ENCODE measurements around the gene SIL1. TPM values are rescaled to one million over a fixed set of nuclear protein-coding genes. Genes with fewer than 3 reads are reported as not detected.

SIL1 gene
- total and polyA plus RNA-seq, 2 of the 13 experiments (the other 11 are each of a cell fraction or from before 2014, with no cell fraction given): 26.0 to 30.0 TPM

DNA sequence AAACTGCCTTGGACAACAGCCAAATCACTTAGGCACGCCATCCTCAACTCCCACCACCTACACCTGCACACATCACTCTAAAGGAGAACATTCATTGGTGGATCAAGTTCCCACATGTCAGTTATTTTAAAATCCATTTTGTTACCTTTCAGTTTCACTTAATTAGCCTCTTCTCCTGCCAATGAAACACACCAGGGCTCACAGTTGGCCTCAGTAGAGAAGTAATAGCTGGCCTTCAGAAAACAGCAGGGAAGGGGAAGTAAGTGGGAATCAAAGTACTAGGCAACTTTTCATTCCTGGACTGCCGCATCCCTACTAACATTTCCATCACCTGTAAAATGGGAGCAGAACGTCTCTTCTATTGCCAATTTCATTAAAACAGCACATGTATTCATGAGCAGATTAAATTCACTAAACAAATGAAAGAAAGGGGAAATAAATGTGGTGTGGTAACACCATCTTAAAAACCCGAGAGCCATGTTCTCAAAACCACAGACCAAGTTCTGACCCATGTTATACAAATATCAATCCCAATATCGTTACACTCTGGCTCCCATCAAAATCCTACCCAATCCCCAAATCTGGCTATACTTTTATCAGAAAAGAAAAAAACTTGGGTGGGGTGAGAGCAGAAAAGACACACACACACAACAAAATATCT lies 1.7 kb downstream of the SIL1 start:
- peaks cover 9% of the 10 kb centered on the region for H3K79me2 ChIP-seq (ENCODE audit: insufficient read depth, low read length)
- in situ Hi-C loops (cut with HindIII; ENCODE audit: extremely low pct_ligation_motif_present, low pct_unique_long_range_greater_than_20kb) (no loop called here), intact Hi-C loops (cut with micrococcal nuclease; ENCODE audit: unreplicated experiment) (no loop called here)
- no peak overlapping the region for H3K9ac ChIP-seq (ENCODE audit: insufficient read depth, low read depth, low read length)
- FAIRE-seq (no peak), ATAC-seq (no peak), DNase-seq (ENCODE audit: low spot score) (no peak)
- TF ChIP-seq GZF1 (CRISPR knock-in tag; IDR thresholded peaks at IDR 0.05) (no peak), NCOA5 (CRISPR knock-in tag; IDR thresholded peaks at IDR 0.05) (no peak), ZEB1 (IDR thresholded peaks at IDR 0.05; ENCODE audit: insufficient replicate concordance, low read depth) (no peak), ZNF746 (CRISPR knock-in tag; IDR thresholded peaks at IDR 0.05) (no peak), ZNF790 (CRISPR knock-in tag; IDR thresholded peaks at IDR 0.05; ENCODE audit: borderline replicate concordance) (no peak), ZNF30 (CRISPR knock-in tag; IDR thresholded peaks at IDR 0.05) (no peak), HOXA3 (CRISPR knock-in tag; IDR thresholded peaks at IDR 0.05) (no peak), ZNF33A (CRISPR knock-in tag; IDR thresholded peaks at IDR 0.05; ENCODE audit: borderline replicate concordance) (no peak), PHF5A (CRISPR knock-in tag; IDR thresholded peaks at IDR 0.05; ENCODE audit: low read depth, unreplicated experiment) (no peak)
- TF ChIP-seq, protein P1, sequence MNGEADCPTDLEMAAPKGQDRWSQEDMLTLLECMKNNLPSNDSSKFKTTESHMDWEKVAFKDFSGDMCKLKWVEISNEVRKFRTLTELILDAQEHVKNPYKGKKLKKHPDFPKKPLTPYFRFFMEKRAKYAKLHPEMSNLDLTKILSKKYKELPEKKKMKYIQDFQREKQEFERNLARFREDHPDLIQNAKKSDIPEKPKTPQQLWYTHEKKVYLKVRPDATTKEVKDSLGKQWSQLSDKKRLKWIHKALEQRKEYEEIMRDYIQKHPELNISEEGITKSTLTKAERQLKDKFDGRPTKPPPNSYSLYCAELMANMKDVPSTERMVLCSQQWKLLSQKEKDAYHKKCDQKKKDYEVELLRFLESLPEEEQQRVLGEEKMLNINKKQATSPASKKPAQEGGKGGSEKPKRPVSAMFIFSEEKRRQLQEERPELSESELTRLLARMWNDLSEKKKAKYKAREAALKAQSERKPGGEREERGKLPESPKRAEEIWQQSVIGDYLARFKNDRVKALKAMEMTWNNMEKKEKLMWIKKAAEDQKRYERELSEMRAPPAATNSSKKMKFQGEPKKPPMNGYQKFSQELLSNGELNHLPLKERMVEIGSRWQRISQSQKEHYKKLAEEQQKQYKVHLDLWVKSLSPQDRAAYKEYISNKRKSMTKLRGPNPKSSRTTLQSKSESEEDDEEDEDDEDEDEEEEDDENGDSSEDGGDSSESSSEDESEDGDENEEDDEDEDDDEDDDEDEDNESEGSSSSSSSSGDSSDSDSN (CRISPR knock-in tag; IDR thresholded peaks at IDR 0.05): no peak
- H3K9me3 ChIP-seq (ENCODE audit: low read length): no peaks in the 10 kb centered on the region
- H3K4me3 ChIP-seq (replicated peaks in 1 of 3; ENCODE audit: insufficient read depth in 1 of 3, low read depth in 2 of 3, low read length in 3 of 3): no peak overlapping the region
- H2AFZ ChIP-seq (ENCODE audit: low read length): no peak overlapping the region
- peaks cover 29% of the 10 kb centered on the region for H3K4me1 ChIP-seq (ENCODE audit: insufficient read depth, low read length)
- ChIA-PET POLR2A (no interaction called here), CTCF (ENCODE audit: low intra/inter-chr PET ratio, low total read pairs) (no interaction called here)
- H3K4me2 ChIP-seq (ENCODE audit: low read depth, low read length): no peak overlapping the region
- 98% methylated on average over 5 of the region's 5 CpGs for WGBS (ENCODE audit: low lambda C conversion rate)
- H3K27ac ChIP-seq (ENCODE audit: extremely low read length, insufficient read depth, low read length): no peak overlapping the region
- BruUV-seq (replicated peaks): no TSS peak
- no peaks in the 10 kb centered on the region for H4K20me1 ChIP-seq (ENCODE audit: insufficient read depth, low read length)
- no peaks in the 10 kb centered on the region; a peak in 3 of 5 replicates for H3K36me3 ChIP-seq (replicated peaks in 1 of 2; ENCODE audit: control insufficient read depth in 1 of 2, insufficient read depth in 2 of 2, low read length in 2 of 2)
- H3K27me3 ChIP-seq (ENCODE audit: control insufficient read depth in 1 of 2, insufficient read depth in 2 of 2, low read length in 2 of 2): peaks cover 0 to 5% of the 10 kb centered on the region in 2 experiments; a peak in 1 of 5 replicates
